Mucosa of gallbladder (tissue), 1 donor: Measurements from ENCODE around the gene PRKAG2. TPM values are rescaled to one million over a fixed set of nuclear protein-coding genes. Genes with fewer than 3 reads are reported as not detected.

ENCODE experiments used
- DNase-seq: peaks from one replicate; pipeline ENCODE4 v3.0.0-alpha.2; 2020; ENCODE audit warnings: low spot score
- total RNA-seq: library from RNA; stranded (reverse); gene quantifications from one replicate; pipeline ENCODE4 v1.2.1, GENCODE V29; 2021
- donor health status: DM: no; HTN: no; CAD: no.

PRKAG2 gene
- total RNA-seq, 1 donor from 2014 or later: 54.8 TPM

GRCh38 chr7:151710646-151711434 is 166.1 kb downstream of the PRKAG2 start:
- no peak for DNase-seq

DNA sequence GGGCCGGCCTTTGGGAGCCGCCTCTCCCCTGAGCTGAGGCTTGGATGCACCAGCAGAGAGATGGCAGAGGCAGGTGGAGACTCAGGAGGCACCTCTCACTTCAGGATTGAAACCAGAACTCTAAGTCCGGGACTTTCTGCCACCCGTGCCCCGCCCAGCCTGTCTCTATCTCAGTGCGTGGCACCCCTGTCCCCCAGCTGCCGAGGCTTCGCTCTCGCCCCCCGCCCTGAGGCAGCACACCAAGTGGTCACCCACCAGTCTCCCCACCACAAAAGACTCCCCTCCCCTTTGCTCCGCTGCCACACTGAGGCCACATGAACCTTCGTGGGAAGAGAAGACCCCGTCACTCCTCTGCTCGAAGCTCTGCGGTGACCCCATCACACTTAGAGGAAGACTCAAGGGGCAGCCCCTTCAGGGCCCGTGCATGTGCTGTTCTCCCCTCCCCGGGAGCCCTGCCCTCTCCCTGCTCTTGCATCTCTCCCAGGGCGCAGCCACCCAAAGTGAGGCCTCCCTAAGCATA is 166.7 kb downstream of the PRKAG2 start:
- no peak for DNase-seq

GRCh38 chr7:151709141-151710038 is 167.5 kb downstream of the PRKAG2 start:
- DNase-seq: no peak

- DNase-seq: no peak
These were observed 168.3 kb downstream of the PRKAG2 start for GRCh38 chr7:151708610-151709009.

GRCh38 chr7:151707757-151708156 is 169.2 kb downstream of the PRKAG2 start:
- DNase-seq: no peak

- DNase-seq: no peak
These were observed 169.8 kb downstream of the PRKAG2 start for GRCh38 chr7:151707105-151707469.

GRCh38 chr7:151706277-151707104 is 170.4 kb downstream of the PRKAG2 start:
- DNase-seq: no peak

- peak; percentile 30 for DNase-seq
These were observed 171.2 kb downstream of the PRKAG2 start for GRCh38 chr7:151705636-151706276.

GRCh38 chr7:151704960-151705635 is 171.8 kb downstream of the PRKAG2 start:
- no peak for DNase-seq

GRCh38 chr7:151704299-151704959 is 172.5 kb downstream of the PRKAG2 start:
- no peak for DNase-seq

GRCh38 chr7:151702961-151703360 is 174.0 kb downstream of the PRKAG2 start:
- DNase-seq: no peak

DNA sequence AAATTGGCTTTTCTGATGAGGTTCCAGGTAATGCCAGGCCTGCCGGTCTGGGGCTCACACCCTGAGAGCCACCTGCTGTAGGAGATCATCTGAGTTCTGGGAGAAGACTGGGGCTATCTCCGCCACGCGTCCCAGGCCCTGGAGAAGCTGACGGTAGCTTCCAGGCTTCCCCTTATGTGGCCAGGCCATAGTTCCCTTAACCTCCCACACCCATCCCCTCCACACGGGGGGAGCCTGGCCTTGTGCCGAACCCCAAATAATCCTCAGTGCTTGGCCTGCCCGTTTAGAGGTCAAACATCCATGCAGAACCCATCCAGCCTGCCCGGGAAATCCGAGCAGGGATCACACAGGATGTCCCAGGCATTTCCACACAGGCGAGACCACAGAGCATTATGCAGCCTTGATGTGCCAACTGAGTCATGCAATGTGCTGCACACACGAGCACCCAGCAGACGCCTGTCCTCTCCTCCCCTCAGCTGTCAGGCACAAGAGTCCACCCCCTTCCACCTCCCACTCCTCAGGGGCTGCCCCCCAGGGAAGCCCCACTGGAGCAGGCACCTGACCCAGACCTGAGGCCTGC is 176.2 kb downstream of the PRKAG2 start:
- DNase-seq: no peak

DNA sequence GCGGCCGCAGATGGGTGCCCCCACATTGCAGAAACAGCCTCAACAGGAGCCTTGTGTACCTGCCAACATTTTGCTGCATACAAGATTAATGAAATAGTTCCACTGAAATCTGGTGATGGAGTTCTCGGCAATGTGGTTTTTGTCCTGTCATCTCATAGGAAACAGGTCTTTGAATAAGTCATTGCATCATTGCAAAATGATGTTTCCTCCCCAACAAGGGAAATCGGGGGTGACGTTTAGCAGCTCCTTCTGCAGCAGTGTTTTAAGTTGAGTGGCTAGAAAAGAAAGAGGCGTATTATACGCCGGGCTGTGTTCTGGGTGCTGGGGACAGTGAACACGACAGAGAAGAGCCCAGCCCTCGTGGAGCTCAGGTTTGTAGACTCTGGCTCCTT is 177.0 kb downstream of the PRKAG2 start:
- no peak for DNase-seq

GRCh38 chr7:151699147-151699927 is 177.6 kb downstream of the PRKAG2 start:
- DNase-seq: no peak

DNA sequence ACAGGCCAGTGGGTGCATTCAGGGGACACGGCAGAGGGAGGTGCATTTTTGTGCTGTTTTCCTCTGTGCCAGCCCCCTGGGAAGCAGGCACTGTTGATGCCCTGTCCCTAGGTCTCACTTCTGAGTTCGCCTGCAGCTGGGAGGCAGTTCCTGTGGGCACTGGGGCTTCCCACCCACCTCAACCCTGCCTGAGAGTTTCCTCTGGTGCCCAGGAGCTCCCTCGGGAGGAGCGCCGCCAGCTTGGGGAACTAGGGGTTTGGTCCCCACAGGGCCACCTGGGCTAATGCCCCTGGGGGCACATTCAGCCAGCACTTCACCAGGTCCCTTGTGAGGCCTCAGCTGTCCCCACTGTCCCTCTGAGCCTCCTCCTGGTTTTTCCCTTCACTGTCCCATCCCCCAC is 179.0 kb downstream of the PRKAG2 start:
- no peak for DNase-seq

- DNase-seq: no peak
These were observed 179.4 kb downstream of the PRKAG2 start for GRCh38 chr7:151697515-151697895.

GRCh38 chr7:151696721-151697514 is 180.0 kb downstream of the PRKAG2 start:
- DNase-seq: peak; percentile 87

DNA sequence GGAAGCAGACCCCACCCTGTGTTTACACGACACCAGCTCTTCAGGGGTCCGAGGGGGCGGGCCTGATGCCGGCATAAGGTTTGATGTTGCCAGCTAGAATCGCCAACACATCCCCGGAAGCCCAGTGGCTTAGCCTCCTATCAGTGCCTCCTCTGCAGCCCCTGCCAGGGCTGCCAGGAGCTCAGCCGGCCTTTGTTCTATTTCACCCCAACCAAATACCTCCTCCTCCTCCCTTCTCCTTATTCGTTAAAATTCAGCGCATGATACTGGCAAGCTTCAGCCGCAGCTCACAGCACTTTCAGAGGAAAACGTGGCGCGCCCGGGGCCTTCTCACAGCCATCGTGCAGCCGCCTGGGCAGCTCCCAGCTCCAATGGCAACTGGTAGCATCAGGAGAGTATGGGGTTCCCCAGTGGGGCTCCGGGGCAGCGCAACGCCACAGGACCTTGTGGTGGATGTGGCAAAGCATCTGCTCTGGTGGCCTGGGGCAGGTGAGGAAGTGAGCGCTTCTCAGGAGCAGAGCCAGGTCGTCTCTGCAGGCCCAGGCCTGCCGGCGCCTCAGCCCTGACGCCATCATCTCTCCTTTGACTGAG is 180.9 kb downstream of the PRKAG2 start:
- no peak for DNase-seq
